NCI-H1105 treated with DMSO at 0.1 percent for 48 hours (cell line): Measurements from ENCODE around the gene RALB.
A peak's percentile ranks its signal among the peaks of the same experiment; 100 is the strongest.

Experiments used
- DNase-seq: peaks from one replicate; lab custom pipeline; 2025; lab: John Stamatoyannopoulos, UW

Gene RALB

DNA sequence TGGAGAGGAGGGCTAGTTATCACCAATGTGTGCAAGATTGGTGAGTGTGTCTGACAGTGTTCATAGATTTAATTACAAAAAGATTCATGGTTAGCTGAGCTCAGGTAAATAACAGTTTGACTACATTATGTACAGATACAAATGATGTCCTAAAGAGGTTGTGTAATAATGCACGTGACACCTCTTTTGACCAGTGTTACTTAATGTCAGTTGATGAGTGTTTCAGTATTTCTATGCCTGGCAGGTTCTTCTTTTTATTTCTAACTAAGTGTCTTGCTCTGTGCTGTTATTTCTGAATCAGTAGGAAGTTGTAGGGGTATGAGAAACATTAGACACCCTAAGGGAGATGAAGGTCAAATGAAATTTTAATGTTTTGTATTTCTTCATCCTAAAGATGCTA is 85.4 kb downstream of the RALB start:
- no peak for DNase-seq

GRCh38 chr2:120341977-120342376 is 89.3 kb downstream of the RALB start:
- no peak for DNase-seq

DNA sequence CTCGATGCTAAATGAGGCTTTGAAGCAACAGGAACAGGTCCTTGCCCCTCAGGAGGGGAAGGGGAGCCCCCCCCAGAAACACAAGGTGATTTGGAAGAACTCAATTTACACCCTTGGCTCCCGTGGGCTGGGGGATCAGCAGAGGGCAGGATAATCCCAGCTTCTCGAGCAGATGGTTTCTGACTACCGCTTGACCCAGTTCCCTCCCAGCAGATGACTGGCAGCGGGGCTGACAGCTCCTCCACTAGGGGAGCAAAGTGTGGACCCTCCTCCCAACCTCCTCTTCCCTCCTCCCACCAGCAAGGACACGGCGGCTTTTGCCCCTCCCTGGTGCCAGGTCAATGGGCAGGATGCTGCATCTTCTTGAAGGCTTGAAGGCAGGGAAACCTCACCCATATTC is 89.8 kb downstream of the RALB start:
- no peak for DNase-seq

- no peak for DNase-seq
Measured at GRCh38 chr2:120343100-120343432, 90.4 kb downstream of the RALB start.

- DNase-seq = peak; percentile 56
Measured at GRCh38 chr2:120343433-120344105, 90.9 kb downstream of the RALB start.
